GM18520 (cell line): ENCODE measurements around the gene SMARCA2.

Experiments used
- ATAC-seq: cut with Tn5 transposase; IDR thresholded peaks from one replicate; pipeline ENCODE4 v1.9.1; 2021; ENCODE audit not compliant: unreplicated experiment

SMARCA2 gene

DNA sequence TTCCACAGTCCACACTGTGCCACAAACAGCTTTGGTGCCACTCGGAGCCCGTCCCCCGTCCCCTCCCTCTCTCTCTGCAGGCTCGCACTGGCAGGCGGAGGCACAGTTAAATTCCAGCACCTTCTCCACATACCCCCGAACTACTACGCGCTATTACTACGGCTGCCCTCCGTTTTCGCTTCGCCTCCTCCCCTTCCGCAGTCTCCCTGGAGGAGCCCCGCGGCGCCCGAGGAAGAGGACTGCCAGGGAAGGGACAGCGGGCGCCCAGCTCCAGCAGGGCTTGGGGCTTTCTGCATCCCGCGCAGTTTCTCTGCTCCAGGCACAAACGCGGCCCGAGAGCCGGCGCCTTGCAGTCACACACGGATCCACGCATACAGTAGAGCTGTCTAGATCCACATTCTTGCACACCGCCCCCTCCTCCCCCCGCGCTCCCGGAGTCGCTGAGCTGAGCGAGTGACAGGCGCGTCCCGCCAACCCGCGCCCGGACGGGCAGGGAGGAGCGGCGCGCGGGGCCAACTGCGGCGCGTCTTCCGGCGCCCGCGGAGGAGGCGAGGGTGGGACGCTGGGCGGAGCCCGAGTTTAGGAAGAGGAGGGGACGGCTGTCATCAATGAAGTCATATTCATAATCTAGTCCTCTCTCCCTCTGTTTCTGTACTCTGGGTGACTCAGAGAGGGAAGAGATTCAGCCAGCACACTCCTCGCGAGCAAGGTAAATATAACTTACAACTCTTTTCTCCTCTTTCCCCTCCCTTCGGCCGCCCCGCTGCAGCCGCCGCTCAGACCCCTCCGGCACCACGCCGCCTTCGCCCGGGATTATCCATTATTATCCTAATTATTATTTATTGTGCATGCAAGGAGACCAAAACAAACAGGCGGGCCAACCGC lies at the start of gene SMARCA2:
Gene SMARCA2, plus strand, starts transcription at position 652 of the 885 bp plus-strand sequence. CDS start 13,676 bp downstream, outside the sequence.
- peak; percentile 92 for ATAC-seq

DNA sequence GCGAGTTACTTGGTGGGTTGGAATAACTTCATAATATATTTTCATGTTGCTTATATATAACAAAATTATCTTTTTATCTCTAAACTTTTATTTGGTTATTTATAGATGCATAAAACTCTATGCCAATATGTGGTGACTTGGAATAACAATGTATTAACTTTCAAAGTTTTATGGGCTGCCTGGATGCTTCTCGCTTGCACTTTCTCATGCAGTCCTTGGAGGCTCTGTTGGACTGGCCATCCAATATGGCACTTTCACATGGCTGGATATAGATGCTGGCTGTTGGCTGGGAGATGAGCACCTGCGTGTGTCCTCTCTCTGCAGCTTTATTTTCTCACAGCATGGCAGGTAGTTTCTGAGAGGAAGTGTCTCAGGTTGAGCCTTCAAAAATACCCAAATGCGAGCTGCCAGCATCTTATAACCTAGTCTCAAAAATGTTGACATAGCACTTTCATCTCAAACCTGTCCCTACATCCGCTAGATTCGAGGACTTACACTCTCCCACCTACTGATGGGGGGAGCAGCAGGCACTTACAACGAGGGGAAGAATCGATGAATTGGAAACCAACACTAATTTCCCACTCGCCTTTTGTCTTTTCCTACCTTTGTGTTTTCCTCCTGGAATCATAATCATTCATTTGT lies 48.3 kb upstream of the SMARCA2 start:
- ATAC-seq: no peak

DNA sequence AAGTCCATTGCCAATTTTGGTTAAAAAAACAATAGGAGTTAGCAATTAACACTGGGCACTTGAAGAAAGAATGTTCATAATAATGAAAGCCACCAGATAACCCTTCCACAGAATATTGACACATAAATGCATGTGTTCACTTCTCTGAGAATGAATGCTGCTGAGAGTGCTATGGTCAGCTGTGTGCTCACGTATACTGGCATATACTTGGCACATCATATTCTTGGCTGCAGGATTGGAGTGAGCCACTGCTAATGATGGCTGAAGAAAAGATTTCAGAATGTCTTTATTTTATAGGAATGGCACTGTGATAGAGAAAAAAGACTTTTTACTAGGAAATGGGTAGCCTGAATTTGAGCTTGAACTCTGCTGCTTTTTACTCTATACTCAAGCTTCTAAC lies 46.0 kb upstream of the SMARCA2 start:
- no peak for ATAC-seq

DNA sequence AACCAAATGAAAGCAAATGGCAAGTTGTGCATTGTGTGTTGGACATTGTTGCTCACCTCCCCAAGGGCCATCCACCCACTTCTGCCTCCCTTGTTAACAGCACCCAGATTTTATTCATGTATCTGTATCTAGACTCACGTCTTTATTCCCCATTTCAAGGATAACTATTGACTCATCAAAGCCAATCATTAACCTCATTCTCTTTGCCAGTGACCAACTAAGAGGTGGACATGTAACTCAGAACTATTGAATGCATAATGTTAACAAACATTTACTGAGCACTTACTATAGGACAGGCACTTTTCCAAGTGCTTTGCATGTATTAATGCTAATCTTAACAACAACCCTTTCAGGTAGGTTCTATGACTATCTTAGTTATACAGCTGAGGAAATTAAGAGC lies 45.2 kb upstream of the SMARCA2 start:
- no peak for ATAC-seq

DNA sequence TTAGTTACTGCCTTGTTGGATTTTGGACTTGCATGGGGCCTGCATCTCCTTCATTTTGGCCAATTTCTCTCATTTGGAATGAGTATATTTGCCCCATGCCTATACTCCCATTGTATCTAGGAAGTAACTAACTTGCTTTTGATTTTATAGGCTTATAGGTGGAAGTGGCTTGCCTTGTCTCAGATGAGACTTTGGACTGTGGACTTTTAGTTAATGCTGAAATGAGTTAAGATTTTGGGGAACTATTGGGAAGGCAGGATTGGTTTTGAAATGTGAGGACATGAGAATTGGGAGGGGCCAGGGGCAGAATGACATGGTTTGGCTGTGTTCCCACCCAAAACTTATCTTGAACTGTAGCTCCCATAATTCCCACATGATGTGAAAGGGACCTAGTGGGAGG lies 42.5 kb upstream of the SMARCA2 start:
- no peak for ATAC-seq

DNA sequence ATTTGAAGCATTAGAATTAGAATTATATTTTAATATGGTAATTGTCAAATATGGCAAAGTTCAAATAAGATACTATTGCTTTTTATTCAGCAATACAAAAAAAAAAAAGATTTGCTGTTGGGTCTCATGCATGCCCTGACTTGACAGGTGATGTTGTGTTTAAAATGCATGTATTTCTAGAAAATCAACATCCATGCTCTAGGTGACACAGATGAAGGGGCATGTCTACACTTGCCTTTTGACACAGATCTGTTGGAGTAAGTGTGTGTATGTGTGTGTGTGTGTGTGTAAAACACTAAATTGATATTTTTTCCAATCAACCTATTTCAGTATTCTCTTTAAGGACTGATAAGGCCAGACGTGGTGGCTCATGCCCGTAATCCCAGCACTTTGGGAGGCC lies 38.1 kb upstream of the SMARCA2 start:
- ATAC-seq: no peak

DNA sequence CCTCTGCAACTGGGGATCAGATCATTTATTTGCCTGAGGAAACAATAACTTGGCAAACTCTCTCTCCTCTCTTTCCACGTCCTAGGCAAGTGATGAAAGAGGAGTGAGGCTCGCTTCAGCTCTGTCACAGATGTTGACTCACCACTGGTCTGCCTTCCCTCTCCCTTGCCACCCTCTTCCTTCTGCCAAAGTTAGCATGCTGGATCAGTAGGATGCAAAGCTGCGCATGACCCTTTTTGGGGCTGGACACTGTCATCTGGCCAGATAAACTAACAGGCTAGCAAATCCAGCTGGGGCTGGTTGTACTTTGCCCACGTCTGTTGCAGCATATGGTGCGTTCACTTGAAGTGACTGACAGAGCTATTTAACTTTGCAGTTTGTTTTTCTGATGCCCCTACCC lies 36.2 kb upstream of the SMARCA2 start:
- ATAC-seq: no peak

DNA sequence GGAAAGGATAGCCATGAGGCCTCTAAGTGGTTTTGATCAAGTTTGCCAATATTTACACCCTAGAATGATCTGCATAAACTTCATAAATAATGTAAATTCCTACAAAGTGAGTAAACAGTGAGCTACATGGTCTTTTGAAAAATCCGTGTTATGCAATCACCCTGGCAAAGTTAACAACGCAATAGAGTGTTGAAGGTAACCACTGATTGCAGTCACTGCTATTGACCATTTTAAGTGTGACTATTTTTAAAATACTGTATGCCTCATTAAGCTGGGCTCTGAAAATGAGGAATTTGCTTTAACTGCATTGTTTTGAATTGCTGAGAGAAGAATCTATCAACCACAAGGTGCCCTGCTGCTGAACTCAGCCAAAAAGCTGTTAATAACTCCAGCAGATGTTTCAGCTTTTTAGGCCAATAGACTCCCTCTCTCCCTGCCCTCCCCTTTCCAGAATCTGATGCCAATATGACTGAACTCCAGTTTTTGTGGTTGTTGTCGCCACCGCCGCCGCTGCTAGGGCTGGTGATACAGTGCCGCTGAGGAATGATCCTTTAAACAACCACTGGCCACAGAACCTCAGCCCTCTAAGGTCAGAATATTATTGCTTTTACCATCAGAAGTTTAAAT lies 35.3 kb upstream of the SMARCA2 start:
- ATAC-seq: no peak

DNA sequence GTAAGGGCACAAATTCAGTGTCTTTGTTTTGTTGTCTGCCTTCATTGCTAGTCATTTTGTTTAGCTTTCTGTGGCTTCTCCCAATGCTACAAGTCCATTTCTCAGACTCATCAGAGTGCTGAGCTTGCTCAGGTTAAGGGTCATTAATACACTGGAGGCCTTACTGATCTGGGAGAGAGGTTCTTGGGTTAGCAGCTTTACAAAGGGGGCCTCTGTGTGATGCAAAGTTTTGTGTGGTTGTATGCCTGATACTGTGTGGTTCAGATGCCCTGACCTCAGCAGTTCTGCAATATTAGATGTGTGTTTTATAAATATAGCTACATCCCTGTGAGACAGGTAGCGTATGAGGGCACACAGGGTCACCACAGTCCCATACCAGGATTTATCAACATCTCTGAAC lies 34.8 kb upstream of the SMARCA2 start:
- ATAC-seq: no peak

DNA sequence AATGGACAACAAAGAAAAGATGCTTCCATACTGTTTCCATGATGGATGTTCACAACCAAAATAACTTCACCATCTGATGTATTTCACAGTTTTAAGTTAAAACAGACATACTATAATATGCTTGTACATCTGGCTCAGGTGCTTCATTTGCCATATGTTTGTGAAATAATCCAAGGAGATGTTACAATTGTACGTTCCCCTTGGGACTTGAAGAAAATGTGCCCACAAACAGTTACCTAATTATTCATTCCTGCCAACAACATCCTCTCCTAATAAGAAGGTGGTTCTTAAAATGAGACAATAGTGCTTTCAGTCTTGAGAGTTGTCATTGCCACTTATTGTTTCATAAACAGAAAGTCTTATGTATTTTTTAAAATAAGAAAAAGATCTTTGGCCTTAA lies 33.1 kb upstream of the SMARCA2 start:
- no peak for ATAC-seq

DNA sequence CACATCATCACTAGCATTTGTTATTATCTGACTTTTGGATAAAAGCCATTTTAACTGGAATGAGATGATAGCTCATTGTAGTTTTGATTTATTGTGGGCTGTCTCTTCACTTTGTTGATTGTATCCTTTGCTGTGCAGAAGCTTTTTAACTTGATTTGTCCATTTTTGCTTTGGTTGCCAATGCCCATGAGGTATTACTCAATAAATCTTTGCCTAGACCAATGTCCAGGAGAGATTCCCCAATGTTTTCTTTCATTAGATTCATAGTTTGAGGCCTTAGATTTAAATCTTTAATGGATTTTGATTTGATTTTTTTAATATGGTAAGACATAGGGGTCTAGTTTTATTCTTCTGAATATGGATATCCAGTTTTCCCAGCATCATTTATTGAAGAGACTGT lies 28.8 kb upstream of the SMARCA2 start:
- no peak for ATAC-seq

DNA sequence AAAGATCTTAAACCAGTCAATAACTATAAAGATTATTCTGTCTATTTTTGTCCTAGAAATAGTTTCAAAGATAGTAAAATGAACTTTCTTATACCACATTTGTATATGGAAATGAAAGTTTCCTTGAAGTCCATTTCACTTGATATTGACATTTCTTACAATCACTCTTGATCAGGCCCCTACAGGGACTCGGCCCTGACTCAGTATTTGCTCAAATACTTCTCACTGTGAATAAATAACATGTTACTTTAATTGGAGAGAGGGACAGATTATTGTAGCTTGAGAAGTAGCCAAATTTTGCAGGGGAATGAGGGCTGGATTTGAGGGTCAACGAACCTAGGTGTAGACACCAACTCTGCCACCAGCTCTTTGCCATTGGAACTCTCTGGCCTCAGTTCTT lies 25.6 kb upstream of the SMARCA2 start:
- no peak for ATAC-seq

DNA sequence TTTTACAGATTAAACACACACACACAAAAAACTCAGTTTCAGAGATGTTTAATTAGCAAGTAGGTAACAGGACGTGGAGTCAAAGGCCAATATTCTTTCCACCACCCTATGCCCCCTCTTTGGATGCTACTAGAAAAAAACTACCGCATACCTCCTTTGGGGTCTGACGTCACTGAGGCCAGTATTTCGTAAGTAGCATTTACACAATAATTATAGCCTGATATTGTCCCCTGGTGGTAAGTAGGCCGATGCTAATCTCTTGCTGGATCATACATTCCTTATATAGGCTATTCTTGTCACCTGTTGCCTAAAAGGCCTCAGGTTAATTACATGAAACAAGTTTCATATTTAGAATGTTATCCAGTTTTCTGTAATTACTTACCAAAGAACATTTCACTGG lies 21.0 kb upstream of the SMARCA2 start:
- ATAC-seq: no peak

DNA sequence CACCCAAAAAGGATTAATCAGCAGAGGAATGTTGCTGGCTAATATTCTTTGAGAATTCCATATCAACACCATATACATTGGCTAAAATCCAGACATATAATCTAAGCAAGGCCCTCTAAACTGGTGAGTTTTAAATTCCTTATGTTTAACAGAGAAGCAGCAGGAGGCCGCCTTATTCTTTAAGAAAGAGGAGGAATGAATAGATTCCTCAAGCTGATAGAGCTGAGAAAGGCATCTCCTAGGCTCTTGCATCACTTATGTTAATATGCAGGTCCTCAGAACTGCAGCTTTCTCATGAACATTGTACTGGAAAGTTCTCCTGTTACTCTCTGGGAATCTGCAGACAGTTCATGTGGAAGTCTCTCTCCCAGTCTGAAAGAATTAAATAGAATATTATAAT lies 20.1 kb upstream of the SMARCA2 start:
- ATAC-seq: no peak

DNA sequence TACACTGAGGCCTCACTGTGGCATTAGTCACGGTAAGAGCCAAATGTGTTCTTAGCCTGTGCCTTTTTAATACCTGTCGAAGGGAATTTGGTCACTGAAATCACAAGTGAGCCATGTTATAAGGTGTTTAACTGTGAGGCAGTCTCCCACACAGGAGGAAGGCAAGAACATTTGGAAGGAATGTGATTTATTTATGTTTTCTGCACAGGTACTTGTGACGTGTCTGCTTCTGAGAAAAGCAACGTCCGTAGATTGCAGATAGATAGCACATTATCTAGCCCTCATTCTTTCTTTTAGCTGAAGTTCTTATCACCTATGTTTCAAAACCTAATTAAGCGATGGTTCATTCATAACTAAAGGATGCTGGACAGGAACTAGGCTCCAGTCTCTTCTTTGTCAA lies 19.0 kb upstream of the SMARCA2 start:
- no peak for ATAC-seq

DNA sequence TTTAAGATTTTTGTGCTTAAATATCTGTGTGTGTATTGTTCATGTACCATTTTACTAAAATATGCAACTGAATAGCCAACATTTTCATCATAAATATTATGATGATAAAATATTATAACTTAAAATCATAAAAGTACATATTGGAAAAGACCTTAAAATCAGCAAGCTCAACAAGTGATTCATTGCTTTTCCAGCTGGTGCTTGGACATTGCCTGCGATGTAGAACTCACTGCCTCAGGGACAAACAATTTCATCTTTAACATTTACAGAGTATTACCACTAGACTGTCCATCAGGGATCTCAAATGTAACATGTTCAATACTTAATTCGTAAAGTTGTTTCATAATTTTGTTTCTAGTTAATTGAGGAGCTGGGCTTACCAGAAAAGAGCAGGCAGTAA lies 17.5 kb upstream of the SMARCA2 start:
- ATAC-seq: no peak

DNA sequence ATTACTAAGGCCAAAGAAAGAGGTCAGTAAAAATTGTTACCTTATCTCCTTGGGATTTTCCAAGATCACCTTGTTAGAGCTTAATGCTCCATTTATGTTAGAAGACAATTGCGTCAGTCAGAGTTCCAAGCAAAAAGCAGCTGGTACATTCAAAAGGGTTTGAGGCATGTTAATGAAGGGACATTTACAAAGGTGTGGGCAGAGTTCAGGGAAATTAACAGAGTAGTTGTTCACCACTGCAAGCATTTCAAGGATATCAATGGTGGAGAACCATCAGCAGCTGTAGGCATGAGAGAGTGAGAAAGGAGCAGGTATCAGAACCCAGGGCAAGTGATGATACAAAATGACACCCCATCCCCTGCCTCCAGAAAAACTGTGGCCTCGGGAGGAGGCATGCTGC lies 17.0 kb upstream of the SMARCA2 start:
- no peak for ATAC-seq

DNA sequence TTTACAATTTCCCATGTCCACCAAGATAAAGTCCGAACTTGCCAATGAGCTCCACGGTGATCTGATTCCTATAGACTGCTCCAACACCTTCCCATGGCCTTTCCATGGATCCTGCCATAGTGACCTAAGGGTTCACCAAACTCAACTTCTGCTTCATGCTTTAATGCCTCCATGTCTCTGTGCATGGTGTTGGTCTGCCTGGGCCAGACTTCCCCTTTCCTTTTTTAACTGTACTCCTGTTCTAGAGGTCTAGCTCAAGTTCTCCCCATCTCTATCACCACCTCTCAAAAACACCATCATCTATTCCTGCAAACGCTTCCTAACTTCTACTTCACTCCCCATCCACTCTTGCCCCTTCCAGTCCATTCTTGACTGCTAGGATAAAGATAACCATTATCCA lies 14.8 kb upstream of the SMARCA2 start:
- no peak for ATAC-seq

DNA sequence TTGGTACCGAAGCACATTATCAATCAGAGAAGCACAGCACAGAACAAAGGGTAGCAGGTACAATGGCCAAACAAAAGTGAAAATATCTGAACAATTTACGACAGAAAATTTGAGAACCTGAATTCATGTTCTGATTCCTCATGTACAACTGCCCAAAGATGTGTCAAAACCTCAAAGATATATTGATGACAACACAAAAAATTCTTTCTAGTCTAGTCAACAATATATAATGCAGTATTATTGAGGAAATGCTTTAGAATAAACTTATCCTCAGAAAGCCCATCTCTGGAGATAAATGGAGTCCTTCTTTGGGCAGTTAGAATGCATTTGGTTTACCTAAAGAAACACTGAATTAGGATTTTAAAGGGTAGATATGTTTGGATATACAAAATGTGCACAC lies 6.8 kb upstream of the SMARCA2 start:
- ATAC-seq: no peak

DNA sequence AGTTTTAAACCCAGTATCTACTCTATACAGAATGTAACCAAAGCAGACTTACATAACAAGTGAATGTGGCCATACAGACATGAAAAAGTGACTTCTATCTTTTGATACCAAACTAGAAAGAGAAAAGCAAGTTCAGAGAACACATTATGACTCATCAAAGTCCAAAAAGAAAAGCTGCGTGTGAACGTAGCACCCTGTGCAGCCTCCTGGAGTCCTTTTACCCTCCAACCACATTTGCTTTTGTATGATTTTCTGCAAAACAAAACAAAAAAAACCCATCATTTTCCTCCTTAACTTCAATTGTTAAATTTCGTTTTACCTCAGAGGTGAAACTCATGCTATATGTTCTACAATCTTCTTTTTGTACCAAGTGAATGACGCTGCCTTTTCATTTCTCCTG lies 2.8 kb upstream of the SMARCA2 start:
- no peak for ATAC-seq

DNA sequence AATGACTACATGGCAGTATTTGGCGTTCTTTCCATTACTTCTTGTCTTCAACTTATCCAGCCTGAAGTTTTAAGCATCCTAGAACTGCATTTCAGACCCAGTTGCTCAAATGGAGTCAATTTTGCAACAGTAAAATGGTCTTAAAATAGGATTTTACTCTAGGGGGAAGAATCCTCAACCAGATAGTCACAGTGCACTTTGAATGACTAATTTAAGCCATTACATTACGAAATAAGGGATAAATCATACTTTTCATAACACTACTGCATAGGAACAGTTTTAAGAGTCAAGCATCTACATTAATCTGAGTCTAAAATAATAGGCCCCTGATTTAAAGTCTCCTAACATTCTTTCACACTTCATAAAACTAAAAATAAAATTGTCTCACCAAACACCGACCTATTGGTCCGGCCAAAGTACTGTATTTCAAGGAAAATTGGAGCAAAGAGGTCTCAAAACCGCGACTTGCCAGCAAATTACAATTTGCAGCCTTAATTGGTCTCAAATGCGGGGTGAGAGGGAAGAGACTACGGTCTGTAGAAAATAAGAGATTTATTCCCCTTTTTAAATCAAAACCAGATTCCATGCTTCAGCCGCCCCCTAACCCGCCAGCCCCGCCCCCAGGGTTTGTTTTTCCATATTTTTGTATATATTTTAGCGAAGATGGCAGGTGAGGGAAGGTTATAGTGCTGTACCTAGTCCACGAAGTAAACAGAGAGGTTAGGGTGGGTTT lies 1.2 kb upstream of the SMARCA2 start:
- ATAC-seq: no peak
